Measurements from ENCODE around the gene CHRNA4. TPM values are rescaled to one million over a fixed set of nuclear protein-coding genes. Genes with fewer than 3 reads are reported as not detected.

CHRNA4 gene
- total RNA-seq, 2 donors from 2014 or later = 0.46 TPM; not detected in 1

DNA sequence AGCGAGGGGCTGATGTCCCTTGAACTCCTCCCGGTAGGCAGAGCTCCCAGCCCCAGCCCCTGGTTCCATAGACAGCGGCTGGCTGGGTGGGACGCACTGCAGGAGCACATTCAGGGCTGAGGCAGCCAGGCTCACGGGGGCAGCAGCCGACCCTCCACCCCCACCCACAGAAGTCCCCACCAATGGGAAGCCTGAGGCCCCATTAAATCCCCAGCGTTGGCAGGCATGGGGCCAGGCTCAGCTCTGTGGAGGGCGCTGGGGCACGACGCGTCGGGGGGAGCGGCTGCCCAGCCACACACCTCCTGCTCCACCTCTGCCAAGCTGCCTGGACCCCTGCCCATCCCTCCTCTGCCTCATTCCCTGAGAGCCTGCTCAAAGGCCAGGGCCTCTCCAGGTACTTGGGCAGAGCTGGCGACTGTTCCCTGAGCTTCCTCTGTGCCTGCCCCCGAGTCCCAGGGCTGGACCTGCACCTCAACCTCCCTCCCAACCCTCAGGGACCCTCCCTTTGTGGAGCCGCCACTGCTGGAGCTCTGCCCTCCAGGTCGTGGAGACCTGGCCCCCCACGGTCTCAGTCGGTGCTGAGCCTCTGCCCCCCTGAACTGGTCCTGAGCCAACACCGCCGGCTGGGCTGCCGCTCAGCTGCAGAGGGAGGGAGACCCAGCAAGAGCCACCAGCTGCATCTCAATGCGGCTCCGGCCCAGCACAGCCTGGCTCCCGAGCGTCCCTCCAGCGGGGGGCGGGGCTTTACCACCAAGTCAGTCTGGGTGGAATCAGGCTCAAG, 9.1 kb downstream of the CHRNA4 start:
- DNase-seq = peak; percentile 89
- no peak overlapping the region for H3K9ac ChIP-seq (ENCODE audit: extremely low read depth, low read length, poor library complexity, severe bottlenecking)
- 65% methylated on average over 24 to 28 of the region's 28 CpGs for WGBS, 2 experiments (ENCODE audit: insufficient coverage in 1 of 2, insufficient read length in 1 of 2)

GRCh38 chr20:63351326-63351700, 9.8 kb downstream of the CHRNA4 start:
- H3K4me1 Mint-ChIP-seq = no peaks in the 10 kb centered on the region
- H3K27me3 Mint-ChIP-seq (ENCODE audit: insufficient read depth) = no peaks in the 10 kb centered on the region
- H3K9ac ChIP-seq (ENCODE audit: extremely low read depth, low read length, poor library complexity, severe bottlenecking) = no peak overlapping the region
- H3K27me3 ChIP-seq (ENCODE audit: control insufficient read depth, insufficient read depth, low read length, poor library complexity, severe bottlenecking) = no peaks in the 10 kb centered on the region
- TF ChIP-seq CTCF (conservative IDR thresholded peaks at IDR 0.05) = no peak
- H3K36me3 Mint-ChIP-seq (ENCODE audit: low read depth) = no peaks in the 10 kb centered on the region
- no peaks in the 10 kb centered on the region for H3K36me3 ChIP-seq (ENCODE audit: control insufficient read depth, insufficient read depth, low read length)
- H3K9me3 Mint-ChIP-seq = peaks cover 8% of the 10 kb centered on the region
- no peak for DNase-seq
- no peak overlapping the region for H3K27ac ChIP-seq (ENCODE audit: low read depth, low read length)
- no peak overlapping the region for H3K4me3 ChIP-seq (ENCODE audit: low read length)
- 90 to 95% methylated on average over 9 to 12 of the region's 12 CpGs for WGBS, 2 experiments (ENCODE audit: insufficient coverage in 1 of 2, insufficient read length in 1 of 2)
- no peaks in the 10 kb centered on the region for H3K9me3 ChIP-seq (ENCODE audit: control insufficient read depth, low read length)
- no peak overlapping the region for H3K4me3 Mint-ChIP-seq
- H3K27ac Mint-ChIP-seq = no peak overlapping the region
- no peaks in the 10 kb centered on the region for H3K4me1 ChIP-seq (ENCODE audit: control insufficient read depth, insufficient read depth, low read length)

More for the DNA sequence above, 9.1 kb downstream of the CHRNA4 start:
- Mint-ChIP-seq H3K27ac (no peak overlapping the region), H3K4me1 (no peaks in the 10 kb centered on the region), H3K27me3 (ENCODE audit: insufficient read depth) (no peaks in the 10 kb centered on the region), H3K9me3 (peaks cover 8% of the 10 kb centered on the region), H3K4me3 (no peak overlapping the region), H3K36me3 (ENCODE audit: low read depth) (no peaks in the 10 kb centered on the region)
- no peaks in the 10 kb centered on the region for H3K36me3 ChIP-seq (ENCODE audit: control insufficient read depth, insufficient read depth, low read length)
- no peak overlapping the region for H3K27ac ChIP-seq (ENCODE audit: low read depth, low read length)
- H3K4me3 ChIP-seq (ENCODE audit: low read length) = no peak overlapping the region
- TF ChIP-seq CTCF (conservative IDR thresholded peaks at IDR 0.05) = no peak
- no peaks in the 10 kb centered on the region for H3K27me3 ChIP-seq (ENCODE audit: control insufficient read depth, insufficient read depth, low read length, poor library complexity, severe bottlenecking)
- no peaks in the 10 kb centered on the region for H3K4me1 ChIP-seq (ENCODE audit: control insufficient read depth, insufficient read depth, low read length)
- H3K9me3 ChIP-seq (ENCODE audit: control insufficient read depth, low read length) = no peaks in the 10 kb centered on the region

DNA sequence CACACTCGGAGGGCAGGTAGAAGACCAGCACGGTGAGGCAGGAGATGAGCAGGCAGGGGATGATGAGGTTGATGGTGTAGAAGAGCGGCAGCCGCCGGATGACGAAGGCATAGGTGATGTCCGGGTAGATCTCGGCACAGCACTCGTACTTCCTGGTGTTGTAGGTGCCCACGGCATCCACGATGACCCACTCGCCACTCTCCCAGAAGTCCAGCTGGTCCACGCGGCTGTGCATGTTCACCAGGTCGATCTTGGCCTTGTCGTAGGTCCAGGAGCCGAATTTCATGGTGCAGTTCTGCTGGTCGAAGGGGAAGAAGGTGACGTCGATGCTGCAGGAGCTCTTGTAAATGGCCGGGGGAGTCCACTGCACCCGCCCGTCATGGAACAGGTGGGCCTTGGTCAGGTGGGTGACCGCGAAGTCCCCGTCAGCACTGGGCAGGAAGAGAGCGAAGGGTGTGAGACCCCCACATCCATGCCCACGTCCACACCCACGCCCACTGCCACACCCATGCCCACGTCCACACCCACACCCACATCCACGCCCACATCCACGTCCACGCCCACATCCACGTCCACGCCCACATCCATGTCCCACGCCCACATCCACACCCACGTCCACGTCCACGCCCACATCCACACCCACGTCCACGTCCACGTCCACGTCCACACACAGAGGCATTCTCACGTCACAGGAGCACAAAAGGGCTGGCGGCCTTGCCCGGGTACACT, 10.4 kb downstream of the CHRNA4 start:
- H3K9me3 Mint-ChIP-seq = peaks cover 8% of the 10 kb centered on the region
- H3K4me1 Mint-ChIP-seq = no peaks in the 10 kb centered on the region
- no peak for TF ChIP-seq CTCF (conservative IDR thresholded peaks at IDR 0.05)
- 88 to 97% methylated on average over 30 to 38 of the region's 46 CpGs for WGBS, 2 experiments (ENCODE audit: insufficient coverage in 1 of 2, insufficient read length in 1 of 2)
- Histone ChIP-seq H3K9ac (ENCODE audit: extremely low read depth, low read length, poor library complexity, severe bottlenecking) (no peak overlapping the region), H3K27me3 (ENCODE audit: control insufficient read depth, insufficient read depth, low read length, poor library complexity, severe bottlenecking) (no peaks in the 10 kb centered on the region), H3K36me3 (ENCODE audit: control insufficient read depth, insufficient read depth, low read length) (no peaks in the 10 kb centered on the region), H3K27ac (ENCODE audit: low read depth, low read length) (no peak overlapping the region), H3K4me3 (ENCODE audit: low read length) (no peak overlapping the region), H3K9me3 (ENCODE audit: control insufficient read depth, low read length) (no peaks in the 10 kb centered on the region), H3K4me1 (ENCODE audit: control insufficient read depth, insufficient read depth, low read length) (no peaks in the 10 kb centered on the region)
- no peaks in the 10 kb centered on the region for H3K27me3 Mint-ChIP-seq (ENCODE audit: insufficient read depth)
- H3K36me3 Mint-ChIP-seq (ENCODE audit: low read depth) = no peaks in the 10 kb centered on the region
- no peak overlapping the region for H3K27ac Mint-ChIP-seq
- DNase-seq = no peak
- no peak overlapping the region for H3K4me3 Mint-ChIP-seq
